AG09309 (cell line): ENCODE measurements around the gene ASB2.

Source experiments
- DNase-seq: peaks from one replicate; pipeline ENCODE4 v3.0.0-alpha.2; 2010; ENCODE audit warnings: low read depth
- H3K4me3 ChIP-seq: 2 replicates; pipeline ENCODE4 v1.5.1; 2011; ENCODE audit warnings: mild to moderate bottlenecking, low read depth, low read length, moderate library complexity; ENCODE audit not compliant: control insufficient read depth
- TF ChIP-seq, protein P1 (sequence below): IDR thresholded peaks from 2 replicates; pipeline ENCODE4 v1.5.1; 2011; ENCODE audit warnings: mild to moderate bottlenecking, low read depth, low read length, inconsistent platforms; ENCODE audit not compliant: insufficient read depth, control insufficient read depth; ENCODE audit errors: missing control alignments

Gene ASB2

DNA sequence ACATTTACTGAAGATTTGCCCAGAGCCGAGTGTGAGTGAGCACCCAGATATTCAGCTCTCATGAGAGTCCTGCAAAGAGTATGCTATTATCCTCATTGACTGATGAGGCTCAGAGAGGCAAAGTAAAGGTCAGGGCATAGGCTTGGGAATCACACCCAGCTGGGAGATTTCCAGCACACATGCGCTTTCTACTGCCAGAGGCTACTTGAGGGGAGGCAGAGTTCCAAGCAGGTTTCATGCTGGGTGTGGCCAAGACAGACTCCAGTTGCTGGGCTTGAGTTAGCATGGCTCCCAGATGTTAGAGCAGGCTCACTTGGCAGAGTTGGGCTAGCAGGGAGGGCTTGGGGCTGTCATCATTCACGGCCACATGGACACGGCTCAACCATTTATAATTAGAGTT is 63.6 kb downstream of the ASB2 start:
- H3K4me3 ChIP-seq: no peak overlapping the region
- no peak for DNase-seq
- TF ChIP-seq, protein P1, sequence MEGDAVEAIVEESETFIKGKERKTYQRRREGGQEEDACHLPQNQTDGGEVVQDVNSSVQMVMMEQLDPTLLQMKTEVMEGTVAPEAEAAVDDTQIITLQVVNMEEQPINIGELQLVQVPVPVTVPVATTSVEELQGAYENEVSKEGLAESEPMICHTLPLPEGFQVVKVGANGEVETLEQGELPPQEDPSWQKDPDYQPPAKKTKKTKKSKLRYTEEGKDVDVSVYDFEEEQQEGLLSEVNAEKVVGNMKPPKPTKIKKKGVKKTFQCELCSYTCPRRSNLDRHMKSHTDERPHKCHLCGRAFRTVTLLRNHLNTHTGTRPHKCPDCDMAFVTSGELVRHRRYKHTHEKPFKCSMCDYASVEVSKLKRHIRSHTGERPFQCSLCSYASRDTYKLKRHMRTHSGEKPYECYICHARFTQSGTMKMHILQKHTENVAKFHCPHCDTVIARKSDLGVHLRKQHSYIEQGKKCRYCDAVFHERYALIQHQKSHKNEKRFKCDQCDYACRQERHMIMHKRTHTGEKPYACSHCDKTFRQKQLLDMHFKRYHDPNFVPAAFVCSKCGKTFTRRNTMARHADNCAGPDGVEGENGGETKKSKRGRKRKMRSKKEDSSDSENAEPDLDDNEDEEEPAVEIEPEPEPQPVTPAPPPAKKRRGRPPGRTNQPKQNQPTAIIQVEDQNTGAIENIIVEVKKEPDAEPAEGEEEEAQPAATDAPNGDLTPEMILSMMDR: no peak

DNA sequence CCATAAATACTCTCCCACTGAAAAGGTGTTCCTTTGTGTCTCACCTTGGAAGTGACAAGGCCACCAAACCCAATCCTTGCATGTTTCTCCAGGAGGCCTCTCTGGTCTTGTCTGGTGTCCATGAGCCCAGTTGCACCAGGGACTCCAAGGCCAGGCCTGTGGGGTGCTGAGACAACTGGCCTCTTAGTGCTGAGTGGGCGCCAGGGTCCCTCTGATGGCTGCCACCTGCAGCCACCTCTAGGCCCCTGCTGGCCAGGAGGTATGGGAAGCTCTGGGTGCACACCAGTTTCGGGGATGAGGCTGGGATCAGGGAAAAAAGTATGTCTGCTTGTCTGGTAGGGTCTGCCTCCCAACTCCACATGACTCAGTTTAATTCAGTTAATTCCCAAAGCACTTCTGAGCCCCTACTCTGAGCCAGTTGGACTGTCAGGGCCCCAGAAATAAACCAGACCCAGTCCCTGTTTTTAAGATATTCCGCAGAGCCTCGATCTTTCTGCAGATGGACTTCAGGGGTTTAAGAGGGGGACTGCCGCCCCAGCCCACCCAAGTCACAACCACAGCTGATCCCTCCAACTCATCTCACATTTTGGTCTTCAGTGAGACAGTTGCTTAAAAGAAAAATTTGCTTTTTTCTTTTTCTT is 64.3 kb downstream of the ASB2 start:
- DNase-seq: no peak
- TF ChIP-seq, protein P1: no peak
- H3K4me3 ChIP-seq: no peak overlapping the region

DNA sequence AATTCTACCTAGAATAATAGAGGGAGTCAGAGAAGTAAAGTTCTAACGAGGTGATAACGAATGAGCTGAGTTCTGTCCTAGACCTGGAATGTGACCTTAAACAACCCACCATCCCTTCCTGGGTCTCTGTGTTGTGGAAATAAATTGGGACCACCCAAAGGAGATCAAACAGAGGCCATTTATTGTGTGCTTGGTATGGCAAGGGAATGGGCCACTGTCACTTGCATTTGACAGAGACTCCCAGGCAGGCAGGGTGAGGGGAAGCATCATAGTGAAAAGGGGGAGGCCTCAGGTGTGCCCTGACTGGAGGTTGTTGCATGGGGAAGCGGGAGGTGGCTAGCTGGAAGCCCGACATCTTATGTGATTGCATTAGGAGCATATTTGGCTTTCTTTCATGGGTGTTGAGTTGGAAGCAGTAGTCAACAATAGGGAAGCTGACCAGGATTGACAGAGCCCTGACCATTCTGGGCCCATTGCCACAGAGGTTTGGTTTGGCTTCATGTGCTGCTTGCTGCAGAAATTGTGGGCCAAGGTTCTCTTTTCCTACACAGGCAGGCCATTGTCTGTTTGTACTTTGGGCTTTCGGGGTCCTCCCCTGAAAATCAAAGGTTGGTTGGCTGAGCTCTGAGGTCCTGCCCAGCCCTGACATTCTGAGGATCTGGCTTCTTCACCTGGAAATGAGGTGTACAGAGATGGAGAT is 66.8 kb downstream of the ASB2 start:
- DNase-seq: no peak
- TF ChIP-seq, protein P1: no peak
- H3K4me3 ChIP-seq: no peak overlapping the region

DNA sequence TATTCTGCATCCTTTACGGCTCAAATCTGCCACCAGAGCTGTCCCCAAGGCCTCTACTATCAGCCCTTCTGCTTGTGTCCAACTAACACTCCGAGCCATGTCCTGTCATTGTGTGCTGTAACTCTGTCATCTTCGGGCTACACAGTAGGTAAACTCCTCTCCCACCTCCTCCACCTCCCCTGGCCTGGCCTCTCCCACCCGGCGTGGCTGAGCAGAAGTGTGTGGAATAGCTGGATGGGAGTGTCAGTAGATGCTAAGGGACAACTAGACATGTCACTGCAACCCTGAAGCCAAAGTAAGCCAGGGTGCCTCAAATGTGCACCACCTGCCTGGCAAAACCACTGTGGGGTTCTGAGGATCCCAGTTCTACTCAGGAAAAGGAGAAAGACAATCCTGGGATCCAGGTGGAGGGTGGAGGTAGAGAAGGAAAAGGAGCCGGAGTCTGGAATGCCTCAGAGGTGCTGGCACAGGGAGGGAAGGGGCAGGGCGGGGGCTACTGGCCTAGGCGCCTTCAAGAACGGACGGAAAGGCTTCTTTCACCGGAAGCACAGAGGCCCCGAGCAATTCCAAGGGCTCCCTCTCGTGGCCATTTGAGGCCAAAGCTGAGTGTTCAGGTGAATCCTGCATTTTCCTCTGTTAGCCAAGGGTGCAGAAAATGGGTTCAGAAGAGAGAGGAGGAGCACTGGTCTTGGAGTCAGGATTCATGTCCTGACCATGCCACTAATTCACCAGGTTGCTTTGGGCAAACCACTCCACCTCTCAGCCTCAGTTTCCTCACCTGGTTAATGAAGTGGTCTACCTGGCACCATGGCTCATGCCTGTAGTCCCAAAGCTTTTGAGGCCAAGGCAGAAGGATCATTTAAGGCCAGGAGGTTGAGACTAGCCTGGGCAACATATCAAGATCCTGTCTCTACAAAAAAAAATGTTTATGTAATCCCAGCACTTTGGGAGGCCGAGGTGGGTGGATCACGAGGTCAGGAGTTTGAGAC is 69.7 kb downstream of the ASB2 start:
- TF ChIP-seq, protein P1: peak; percentile 72
- H3K4me3 ChIP-seq: no peak overlapping the region
- no peak for DNase-seq

DNA sequence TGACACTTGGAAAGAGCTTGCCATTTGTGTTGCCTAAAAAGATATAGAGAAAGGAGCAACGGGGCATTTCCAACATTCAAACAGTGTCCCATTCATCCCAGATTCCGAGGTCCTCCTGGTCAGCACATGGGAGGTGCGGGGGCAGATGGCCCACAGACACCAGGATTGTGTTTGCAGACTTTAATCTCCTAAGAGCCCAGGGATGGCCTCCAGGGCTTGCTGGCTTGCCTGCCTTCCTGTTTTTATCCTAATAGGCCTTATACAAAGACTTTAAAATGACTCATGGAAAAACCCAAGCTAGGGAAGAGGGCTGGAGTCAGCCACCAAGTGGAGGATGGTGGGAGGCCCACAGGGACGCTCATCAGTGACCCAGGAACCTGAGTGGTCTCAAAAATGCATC is 70.7 kb downstream of the ASB2 start:
- no peak for DNase-seq

DNA sequence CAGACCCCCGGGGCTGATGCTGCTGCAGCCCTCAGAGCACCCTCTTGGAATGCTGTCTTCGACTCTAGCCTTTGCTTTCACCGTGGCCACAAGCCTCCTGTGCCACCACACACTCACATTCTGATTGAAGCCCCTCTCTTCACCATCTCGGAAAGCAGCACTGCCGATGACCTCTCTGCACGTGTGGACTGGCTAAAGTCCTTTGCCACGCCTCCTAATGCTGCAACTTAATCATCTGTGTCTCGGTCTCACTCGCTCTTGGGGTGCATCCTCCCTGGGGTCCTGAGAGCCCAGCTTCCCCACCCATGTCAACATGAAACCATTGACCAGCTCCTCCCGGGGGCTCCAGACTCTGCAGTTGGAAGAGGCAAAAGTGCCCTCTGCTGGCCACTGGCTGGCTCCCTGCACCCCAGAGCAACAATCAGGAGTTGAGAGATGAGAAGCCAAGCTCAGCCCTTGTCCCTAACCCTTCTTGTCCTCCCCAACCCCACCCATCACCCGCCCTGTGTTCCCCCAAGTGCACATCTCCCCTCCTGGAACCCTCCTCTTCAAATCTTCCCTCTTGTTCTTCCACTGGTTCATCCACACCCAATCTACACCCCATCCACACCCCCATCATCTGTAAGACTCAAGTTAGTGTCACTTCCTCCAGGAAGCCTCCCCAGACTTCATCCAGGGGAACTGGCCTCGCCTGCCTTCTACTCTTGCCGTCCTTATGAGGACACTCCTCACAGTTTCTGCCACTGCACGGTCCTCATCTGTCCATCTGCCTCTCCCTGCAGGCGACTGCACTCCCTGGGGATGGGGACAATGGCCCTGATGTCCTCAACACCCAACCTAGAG is 72.8 kb downstream of the ASB2 start:
- H3K4me3 ChIP-seq: no peak overlapping the region
- no peak for DNase-seq
- TF ChIP-seq, protein P1: peak; percentile 34

More for the DNA sequence above, 70.7 kb downstream of the ASB2 start:
- no peak overlapping the region for H3K4me3 ChIP-seq
- TF ChIP-seq, protein P1: no peak
